ENCODE data around the gene C6orf89.

The C6orf89 gene

DNA sequence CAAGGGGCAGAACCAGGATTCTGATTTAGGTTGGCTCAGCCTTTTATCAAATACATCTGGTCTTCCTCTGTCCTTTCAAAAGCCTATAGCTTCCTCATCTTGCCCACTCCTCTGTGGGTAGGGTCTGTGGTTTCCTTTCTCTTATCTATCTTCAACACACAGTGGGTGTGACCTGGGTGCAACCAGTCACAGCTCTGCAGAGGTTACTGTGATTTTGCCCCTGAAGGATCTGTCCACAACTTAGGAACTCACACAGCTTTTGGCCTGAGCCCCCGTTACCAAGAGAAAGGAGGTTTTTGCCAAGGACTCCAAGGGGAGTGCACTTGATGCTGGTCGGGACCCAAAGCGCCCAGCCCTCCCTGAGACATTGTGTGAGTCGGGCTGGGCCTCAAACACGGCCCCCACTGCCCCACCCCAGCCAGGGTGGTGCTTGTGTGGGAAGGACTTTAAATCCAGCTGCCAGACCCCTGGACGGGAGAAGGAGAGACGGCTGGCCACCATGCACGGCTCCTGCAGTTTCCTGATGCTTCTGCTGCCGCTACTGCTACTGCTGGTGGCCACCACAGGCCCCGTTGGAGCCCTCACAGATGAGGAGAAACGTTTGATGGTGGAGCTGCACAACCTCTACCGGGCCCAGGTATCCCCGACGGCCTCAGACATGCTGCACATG lies 68.6 kb downstream of the C6orf89 start, which contains the start of gene PI16:
TSS of gene PI16 (plus strand) at position 477 of the 670 bp plus-strand sequence. CDS start at position 500, 23 bp downstream.
- no peak for DNase-seq

DNA sequence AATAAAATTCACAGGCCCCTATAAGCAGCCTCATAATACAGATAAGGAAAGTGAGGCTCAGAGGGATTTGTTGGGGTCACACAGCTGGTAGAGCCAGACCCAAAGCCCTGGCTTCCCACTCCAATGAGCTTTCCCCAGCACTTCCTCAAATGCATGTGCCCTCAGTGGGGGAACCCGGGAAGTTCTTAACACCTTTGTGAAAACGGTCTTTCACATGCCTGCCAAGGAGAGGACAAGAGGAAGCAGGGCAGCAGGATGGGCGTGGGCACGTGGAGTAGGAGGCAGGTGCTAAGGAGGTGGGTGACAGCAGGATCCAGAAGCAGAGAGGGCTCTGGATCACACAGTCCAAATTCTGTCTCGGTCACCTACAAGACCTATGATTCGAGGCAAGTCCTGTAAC lies 69.4 kb downstream of the C6orf89 start:
- no peak for DNase-seq

DNA sequence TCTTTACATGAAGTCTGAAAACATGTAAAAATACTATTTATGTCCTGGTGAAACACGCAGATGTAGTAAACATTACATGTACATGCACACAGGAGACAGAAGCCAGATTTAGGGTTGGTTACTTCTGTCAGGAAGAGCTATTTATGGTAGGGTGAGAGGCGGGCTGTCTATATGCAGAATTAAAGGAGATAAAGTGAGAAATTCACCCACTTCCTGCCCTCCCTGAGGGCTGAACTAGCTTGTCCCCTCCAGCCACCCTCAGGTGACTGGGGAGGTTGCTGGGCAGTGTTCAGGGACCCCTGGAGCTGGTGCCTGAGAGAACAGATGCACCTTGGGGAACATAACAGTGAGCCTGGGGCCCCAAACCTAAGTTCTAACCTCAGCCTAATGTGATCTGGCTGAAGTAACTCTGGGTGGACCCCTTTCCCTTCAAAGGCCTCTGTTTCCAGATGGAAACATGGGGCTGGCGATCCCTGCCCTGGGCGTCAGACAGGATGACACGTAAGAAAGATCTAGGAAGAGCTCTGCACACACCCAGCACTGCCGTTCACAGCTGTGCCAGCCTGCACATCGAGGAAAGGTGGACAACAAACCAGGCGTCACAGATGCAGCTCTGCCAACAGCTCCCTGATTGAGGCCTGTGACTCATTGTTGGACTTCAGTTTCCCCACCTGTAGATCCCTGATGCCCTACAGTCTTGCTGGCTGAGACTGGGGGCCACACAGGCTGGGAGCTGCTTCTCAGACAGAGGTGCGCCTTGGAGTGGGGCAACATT lies 70.1 kb downstream of the C6orf89 start:
- no peak for DNase-seq

- no peak for DNase-seq
Measured at GRCh38 chr6:36956446-36956820, 70.7 kb downstream of the C6orf89 start.

GRCh38 chr6:36957773-36958271 lies 72.1 kb downstream of the C6orf89 start:
- DNase-seq: no peak

GRCh38 chr6:36958775-36959554 lies 73.2 kb downstream of the C6orf89 start:
- no peak for DNase-seq

DNA sequence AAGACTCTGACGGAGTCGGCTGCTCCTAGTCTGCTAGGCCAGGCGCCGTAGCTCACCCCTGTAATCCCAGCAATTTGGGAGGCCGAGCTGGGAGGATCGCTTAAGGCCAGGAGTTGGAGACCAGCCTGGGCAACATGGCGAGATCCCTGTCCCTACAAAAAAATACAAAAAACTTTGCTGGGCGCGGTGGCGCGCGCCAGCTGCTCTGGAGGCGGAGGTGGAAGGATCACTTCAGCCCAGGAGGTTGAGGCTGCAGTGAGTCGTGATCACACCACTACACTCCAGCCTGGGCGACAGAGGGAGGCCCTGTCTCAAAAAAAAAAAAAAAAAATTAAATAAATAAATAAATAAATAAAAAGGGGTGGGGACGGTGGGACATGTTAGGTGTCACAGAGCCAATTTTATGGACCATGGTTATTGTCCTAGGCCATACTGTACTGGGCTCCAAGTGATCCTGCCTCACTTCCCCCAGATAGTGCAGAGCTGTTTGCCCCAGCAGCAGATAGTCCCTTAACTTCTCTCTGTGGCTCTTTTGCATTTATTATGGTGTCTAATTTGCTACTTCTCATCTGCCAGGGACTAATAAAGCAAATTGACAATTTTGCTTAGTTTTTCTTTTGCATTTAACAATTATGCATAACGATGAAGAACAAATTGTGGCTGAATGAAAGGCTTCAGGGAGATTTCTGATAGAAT lies 74.0 kb downstream of the C6orf89 start:
- no peak for DNase-seq

DNA sequence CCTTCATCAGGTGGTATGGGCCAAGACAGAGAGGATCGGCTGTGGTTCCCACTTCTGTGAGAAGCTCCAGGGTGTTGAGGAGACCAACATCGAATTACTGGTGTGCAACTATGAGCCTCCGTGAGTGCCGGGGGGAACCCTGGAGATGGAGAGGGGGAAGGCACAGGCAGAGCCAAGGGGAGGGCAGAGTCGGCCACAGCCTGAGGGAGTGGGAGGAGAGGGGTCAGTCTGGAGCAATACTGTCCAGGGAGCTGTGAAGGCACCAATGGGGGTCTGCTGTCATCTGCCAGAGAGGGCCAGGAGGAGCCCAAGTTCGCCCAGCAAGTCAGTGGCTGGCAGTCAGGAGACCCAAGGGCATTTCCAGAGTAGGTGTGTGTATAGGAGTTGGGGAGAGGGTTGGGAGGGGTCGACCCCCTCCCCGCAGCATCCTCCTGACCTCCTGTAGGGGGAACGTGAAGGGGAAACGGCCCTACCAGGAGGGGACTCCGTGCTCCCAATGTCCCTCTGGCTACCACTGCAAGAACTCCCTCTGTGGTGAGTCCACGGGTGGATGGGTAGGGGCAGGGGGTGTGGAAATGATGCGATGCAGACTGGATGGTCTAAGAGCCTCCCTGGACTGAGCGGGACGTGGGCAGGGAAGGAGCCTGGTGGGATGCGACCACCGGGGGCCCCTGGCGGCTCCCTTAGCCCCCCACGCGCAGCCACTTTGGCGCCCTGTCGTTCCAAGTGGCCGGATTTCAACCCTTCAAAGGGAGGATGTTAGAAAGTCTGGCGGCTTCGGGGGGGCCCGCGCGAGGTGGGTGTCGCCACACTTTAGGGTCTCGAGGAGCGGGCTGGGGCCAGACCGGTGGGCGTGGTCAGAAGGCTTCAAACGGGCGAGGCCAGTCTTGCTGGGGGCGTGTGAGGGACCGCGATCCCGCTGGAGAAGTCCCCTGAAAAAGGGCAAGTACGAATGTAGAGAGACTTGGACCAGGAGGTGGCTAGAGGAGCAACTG lies 76.0 kb downstream of the C6orf89 start:
- DNase-seq: no peak

GRCh38 chr6:36962874-36963273 lies 77.1 kb downstream of the C6orf89 start:
- DNase-seq: no peak

DNA sequence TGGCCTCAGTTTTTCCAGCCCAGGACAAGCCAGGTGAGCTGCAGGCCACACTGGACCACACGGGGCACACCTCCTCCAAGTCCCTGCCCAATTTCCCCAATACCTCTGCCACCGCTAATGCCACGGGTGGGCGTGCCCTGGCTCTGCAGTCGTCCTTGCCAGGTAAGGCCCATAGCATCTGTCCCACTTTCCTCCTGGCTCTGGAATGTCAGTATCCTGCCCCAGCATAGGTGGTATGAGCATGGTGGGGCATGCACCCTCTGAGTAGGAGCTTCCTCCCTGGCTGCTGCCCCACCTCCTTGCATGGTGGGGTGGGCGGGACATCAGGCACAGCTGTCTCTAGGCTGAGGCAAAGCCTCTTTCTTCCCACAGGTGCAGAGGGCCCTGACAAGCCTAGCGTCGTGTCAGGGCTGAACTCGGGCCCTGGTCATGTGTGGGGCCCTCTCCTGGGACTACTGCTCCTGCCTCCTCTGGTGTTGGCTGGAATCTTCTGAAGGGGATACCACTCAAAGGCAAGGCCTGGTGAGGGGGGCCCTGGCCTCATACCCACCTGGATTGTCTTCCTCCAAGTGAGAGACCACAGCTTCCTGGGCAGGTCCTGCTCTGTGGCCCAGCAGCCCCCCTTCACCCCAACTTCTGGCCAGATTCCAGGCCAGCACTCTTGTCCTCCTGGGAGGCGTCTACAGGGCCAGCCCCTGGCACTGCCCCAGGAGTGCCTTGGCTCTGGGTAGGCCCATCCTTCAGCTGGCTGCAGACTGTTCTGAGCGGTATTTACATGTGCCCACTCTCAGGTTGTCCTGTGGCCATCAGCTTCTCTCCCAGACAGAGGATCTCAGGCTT lies 77.9 kb downstream of the C6orf89 start:
- DNase-seq: peak; percentile 70

DNA sequence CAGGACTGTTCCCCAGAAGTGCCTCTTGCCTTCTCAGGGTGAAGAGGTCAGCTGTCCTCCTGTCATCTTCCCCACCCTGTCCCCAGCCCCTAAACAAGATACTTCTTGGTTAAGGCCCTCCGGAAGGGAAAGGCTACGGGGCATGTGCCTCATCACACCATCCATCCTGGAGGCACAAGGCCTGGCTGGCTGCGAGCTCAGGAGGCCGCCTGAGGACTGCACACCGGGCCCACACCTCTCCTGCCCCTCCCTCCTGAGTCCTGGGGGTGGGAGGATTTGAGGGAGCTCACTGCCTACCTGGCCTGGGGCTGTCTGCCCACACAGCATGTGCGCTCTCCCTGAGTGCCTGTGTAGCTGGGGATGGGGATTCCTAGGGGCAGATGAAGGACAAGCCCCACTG lies 78.6 kb downstream of the C6orf89 start:
- no peak for DNase-seq

DNA sequence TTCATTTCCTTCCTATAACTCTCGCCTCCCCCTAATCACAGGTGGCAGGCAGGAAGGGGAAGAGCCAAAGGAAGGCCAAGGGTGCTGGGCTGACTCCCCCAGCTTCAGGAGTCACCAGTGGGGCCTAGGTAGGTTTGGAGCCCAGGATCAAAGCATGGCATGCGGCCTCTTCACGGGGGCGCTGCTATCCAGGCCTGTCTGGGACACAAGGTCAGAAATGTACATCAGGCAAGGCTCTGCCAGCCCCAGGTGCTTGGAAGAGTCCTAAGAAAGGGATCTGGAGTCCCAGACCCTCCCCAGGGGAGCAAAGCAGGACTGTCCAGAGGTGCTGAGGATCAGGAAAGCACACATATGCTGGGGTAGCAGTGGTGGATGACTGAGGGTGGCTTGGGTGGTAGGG lies 79.2 kb downstream of the C6orf89 start:
- DNase-seq: no peak

DNA sequence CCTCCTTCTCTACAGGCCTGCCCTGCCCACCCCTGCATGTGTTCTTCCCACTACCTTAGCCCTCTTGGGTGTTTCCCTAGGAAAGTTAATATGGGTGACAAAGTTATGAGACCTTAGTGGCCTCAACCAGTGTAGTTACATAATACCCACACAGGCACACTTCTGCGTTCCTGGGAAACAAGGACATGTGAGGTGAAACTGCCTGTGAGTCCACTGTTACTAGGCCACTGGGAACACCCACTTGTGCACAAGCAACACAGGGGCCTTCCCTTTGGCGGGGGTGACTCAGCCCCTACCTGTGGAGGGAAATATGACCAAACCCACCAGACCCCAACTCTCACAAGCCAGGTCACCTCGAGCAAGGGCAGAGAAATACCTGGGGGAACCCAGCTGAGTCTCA lies 81.5 kb downstream of the C6orf89 start:
- DNase-seq: no peak

DNA sequence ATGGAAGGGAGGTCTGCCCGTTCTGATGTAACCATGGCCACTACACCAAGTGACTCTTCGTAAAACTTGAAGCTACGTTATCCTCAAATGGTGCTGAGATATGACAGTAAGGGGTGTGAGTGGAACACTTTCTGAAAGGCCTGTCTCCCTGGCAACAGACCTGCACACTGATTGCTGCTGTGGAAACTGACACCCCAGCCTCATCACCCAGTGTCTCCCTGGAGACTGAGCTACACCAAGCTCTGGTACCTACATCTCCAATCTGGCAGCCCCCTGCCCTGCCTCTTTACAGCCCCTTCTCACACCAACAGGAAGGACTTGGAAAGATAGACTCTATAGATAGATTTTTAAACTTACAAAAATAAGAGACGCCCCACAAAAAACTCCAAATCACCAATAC lies 82.0 kb downstream of the C6orf89 start:
- no peak for DNase-seq

GRCh38 chr6:36968266-36968977 lies 82.7 kb downstream of the C6orf89 start:
- DNase-seq: peak; percentile 59

DNA sequence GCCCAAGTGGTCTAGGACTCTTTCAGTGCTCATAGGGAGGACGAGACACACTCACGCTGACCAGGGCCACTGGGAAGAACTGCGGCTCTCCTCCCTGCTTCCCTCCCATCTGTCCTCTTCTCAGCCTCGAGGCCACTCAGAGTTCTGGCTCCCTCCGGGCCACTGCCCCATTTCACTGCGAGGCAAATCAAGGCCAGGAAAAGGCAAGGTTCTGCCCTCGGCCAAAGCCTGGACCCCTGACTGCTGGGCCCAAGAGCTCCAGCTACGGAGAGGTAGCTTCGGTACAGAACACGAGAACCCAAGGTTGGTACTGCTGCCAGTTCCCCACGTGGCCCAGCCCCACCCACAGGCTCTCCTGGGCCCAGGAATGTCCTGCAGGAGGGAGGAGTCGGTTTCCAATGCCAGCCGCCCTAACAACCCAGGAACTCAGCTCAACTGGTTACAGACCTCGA lies 83.5 kb downstream of the C6orf89 start:
- DNase-seq: no peak

- no peak for DNase-seq
Measured at GRCh38 chr6:36969988-36970891, 84.5 kb downstream of the C6orf89 start.

All from NCI-H1105 treated with DMSO at 0.1 percent for 48 hours (cell line).